ENCODE results near the gene TMEM183A.

GRCh38 chr1:203034422-203035110 is 27.4 kb downstream of the TMEM183A start:
- no peak for TF ChIP-seq POLR2A (IDR thresholded peaks at IDR 0.05)
- TF ChIP-seq, protein P1, sequence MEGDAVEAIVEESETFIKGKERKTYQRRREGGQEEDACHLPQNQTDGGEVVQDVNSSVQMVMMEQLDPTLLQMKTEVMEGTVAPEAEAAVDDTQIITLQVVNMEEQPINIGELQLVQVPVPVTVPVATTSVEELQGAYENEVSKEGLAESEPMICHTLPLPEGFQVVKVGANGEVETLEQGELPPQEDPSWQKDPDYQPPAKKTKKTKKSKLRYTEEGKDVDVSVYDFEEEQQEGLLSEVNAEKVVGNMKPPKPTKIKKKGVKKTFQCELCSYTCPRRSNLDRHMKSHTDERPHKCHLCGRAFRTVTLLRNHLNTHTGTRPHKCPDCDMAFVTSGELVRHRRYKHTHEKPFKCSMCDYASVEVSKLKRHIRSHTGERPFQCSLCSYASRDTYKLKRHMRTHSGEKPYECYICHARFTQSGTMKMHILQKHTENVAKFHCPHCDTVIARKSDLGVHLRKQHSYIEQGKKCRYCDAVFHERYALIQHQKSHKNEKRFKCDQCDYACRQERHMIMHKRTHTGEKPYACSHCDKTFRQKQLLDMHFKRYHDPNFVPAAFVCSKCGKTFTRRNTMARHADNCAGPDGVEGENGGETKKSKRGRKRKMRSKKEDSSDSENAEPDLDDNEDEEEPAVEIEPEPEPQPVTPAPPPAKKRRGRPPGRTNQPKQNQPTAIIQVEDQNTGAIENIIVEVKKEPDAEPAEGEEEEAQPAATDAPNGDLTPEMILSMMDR (IDR thresholded peaks at IDR 0.05): no peak
